ENCODE results near the gene PKMYT1.

GRCh38 chr16:2966043-2966807, 14.0 kb downstream of the PKMYT1 start:
- no peak for TF ChIP-seq CTCF (IDR thresholded peaks at IDR 0.05)
- no peak for TF ChIP-seq POLR2A (IDR thresholded peaks at IDR 0.05)
